Stimulated activated CD4-positive, alpha-beta T cell treated with anti-CD3 and anti-CD28 coated beads, TNF-alpha, amount 100 ng/mL, for 4 hours (primary cell): ENCODE data around the gene DPEP2.
"Not testable (repeated sequence)": the region's sequence is repeated elsewhere in the genome, so short reads cannot be mapped to it uniquely, and the experiment has no call there.

ENCODE experiments used
- DNase-seq, 3 experiments: peaks; one replicate each; pipeline ENCODE4 v3.0.0-alpha.2; 2020; ENCODE audit warnings: low read depth in 3 of 3

The DPEP2 gene

GRCh38 chr16:67975321-67976105 lies 23.8 kb downstream of the DPEP2 start:
- no peak for DNase-seq

GRCh38 chr16:67972285-67972684 lies 27.0 kb downstream of the DPEP2 start:
- not testable (repeated sequence) for DNase-seq

GRCh38 chr16:67971111-67971510 lies 28.2 kb downstream of the DPEP2 start:
- DNase-seq: no peak

GRCh38 chr16:67969254-67970039 lies 29.8 kb downstream of the DPEP2 start:
- DNase-seq: no peak

GRCh38 chr16:67968400-67969253 lies 30.7 kb downstream of the DPEP2 start, which contains the start of gene SLC12A4:
TSS of gene SLC12A4 (minus strand) at chr16:67968637. CDS start at chr16:67968553, 84 bp downstream.
- DNase-seq: peak; percentile 67 to 76 (median 68)

- peak in 1 of 3 experiments; percentile 35 for DNase-seq
Measured at GRCh38 chr16:67967958-67968399, 31.3 kb downstream of the DPEP2 start.

GRCh38 chr16:67967183-67967957 lies 31.9 kb downstream of the DPEP2 start:
- DNase-seq: no peak

GRCh38 chr16:67966549-67967182 lies 32.6 kb downstream of the DPEP2 start:
- DNase-seq: no peak

- no peak for DNase-seq
Measured at GRCh38 chr16:67965668-67966548, 33.4 kb downstream of the DPEP2 start.

GRCh38 chr16:67964477-67965131 lies 34.7 kb downstream of the DPEP2 start:
- no peak for DNase-seq

- DNase-seq: no peak
Measured at GRCh38 chr16:67963662-67964321, 35.5 kb downstream of the DPEP2 start.

- DNase-seq: no peak
Measured at GRCh38 chr16:67963292-67963661, 36.0 kb downstream of the DPEP2 start.

- DNase-seq: no peak
Measured at GRCh38 chr16:67962135-67962534, 37.1 kb downstream of the DPEP2 start.

- no peak for DNase-seq
Measured at GRCh38 chr16:67961551-67961957, 37.7 kb downstream of the DPEP2 start.

GRCh38 chr16:67959536-67960329 lies 39.6 kb downstream of the DPEP2 start:
- no peak for DNase-seq

- no peak for DNase-seq
Measured at GRCh38 chr16:67957622-67958021, 41.7 kb downstream of the DPEP2 start.

GRCh38 chr16:67954421-67955196 lies 44.7 kb downstream of the DPEP2 start:
- no peak for DNase-seq
